HS-5 (cell line): ENCODE results near the gene ADGRG3.

ENCODE experiments used
- DNase-seq: peaks from one replicate; pipeline ENCODE4 v3.0.0-alpha.2; 2012; ENCODE audit warnings: low read depth

ADGRG3 gene

GRCh38 chr16:57681950-57682728 is 14.0 kb downstream of the ADGRG3 start:
- DNase-seq: no peak

- DNase-seq: no peak
These were observed 14.9 kb downstream of the ADGRG3 start for GRCh38 chr16:57682809-57683635.

- DNase-seq: no peak
These were observed 15.8 kb downstream of the ADGRG3 start for GRCh38 chr16:57683636-57684545.

- DNase-seq: no peak
These were observed 16.7 kb downstream of the ADGRG3 start for GRCh38 chr16:57684626-57685358.

GRCh38 chr16:57685633-57686032 is 17.5 kb downstream of the ADGRG3 start:
- DNase-seq: no peak

GRCh38 chr16:57686577-57686976 is 18.5 kb downstream of the ADGRG3 start:
- no peak for DNase-seq

- DNase-seq: no peak
These were observed 19.3 kb downstream of the ADGRG3 start for GRCh38 chr16:57687363-57687929.

GRCh38 chr16:57688487-57688986 is 20.4 kb downstream of the ADGRG3 start:
- DNase-seq: no peak

- DNase-seq: no peak
These were observed 21.1 kb downstream of the ADGRG3 start for GRCh38 chr16:57688987-57689761.

GRCh38 chr16:57689762-57690558 is 21.9 kb downstream of the ADGRG3 start:
- no peak for DNase-seq

- no peak for DNase-seq
These were observed 22.8 kb downstream of the ADGRG3 start for GRCh38 chr16:57690782-57691471.

GRCh38 chr16:57692636-57693035 is 24.5 kb downstream of the ADGRG3 start:
- DNase-seq: no peak

- DNase-seq: no peak
These were observed 25.4 kb downstream of the ADGRG3 start for GRCh38 chr16:57693550-57693949.

GRCh38 chr16:57694231-57694724 is 26.2 kb downstream of the ADGRG3 start:
- DNase-seq: no peak

- peak; percentile 6 for DNase-seq
These were observed 26.9 kb downstream of the ADGRG3 start, which contains the start of gene DRC7 for GRCh38 chr16:57694725-57695679. DRC7 (plus strand) TSS chr16:57694806; CDS start chr16:57697950, 3,144 bp downstream.

- DNase-seq: no peak
These were observed 27.6 kb downstream of the ADGRG3 start for GRCh38 chr16:57695680-57696069.

GRCh38 chr16:57696240-57696639 is 28.1 kb downstream of the ADGRG3 start:
- DNase-seq: no peak
